Right ventricle myocardium inferior (tissue), 1 donor: ENCODE results near the gene NAA25. TPM values are rescaled to one million over a fixed set of nuclear protein-coding genes. Genes with fewer than 3 reads are reported as not detected.
"Not testable (repeated sequence)": the region's sequence is repeated elsewhere in the genome, so short reads cannot be mapped to it uniquely, and the experiment has no call there.

Experiments
- ATAC-seq: fragments of 200-7000 bp; cut with Tn5 transposase; one replicate; pipeline ENCODE4 v1.9.1; 2020; ENCODE audit warnings: mild to moderate bottlenecking, moderate library complexity
- DNase-seq: peaks from one replicate; pipeline ENCODE4 v3.0.0; 2021; ENCODE audit errors: missing footprints
- intact Hi-C: fragments of 100-400 bp; cut with DNase I; formaldehyde crosslinking; loops from one replicate; pipeline ENCODE4 v1.11.0; 2022
- microRNA-seq: library from miRNA; unstranded; fragments of <30 nt; microRNA quantifications from one replicate; pipeline ENCODE4 v1.2.0, GENCODE V29; 2020
- total RNA-seq: library from RNA; stranded (reverse); fragmentation: NEBNext Ultra II Directional; extraction: Animal tissue kit (Norgen Biotek cat#: 25700); gene quantifications from one replicate; pipeline ENCODE4 v1.2.1, GENCODE V29; 2021
- donor health status: DM: no; HTN: yes; CAD: no; lungs with severe emphysema.

The NAA25 gene
- total RNA-seq, 1 donor from 2014 or later: 18.0 TPM

GRCh38 chr12:111995782-111996480 lies 112.7 kb downstream of the NAA25 start:
- intact Hi-C loops: no loop called here
- no peak for ATAC-seq

DNA sequence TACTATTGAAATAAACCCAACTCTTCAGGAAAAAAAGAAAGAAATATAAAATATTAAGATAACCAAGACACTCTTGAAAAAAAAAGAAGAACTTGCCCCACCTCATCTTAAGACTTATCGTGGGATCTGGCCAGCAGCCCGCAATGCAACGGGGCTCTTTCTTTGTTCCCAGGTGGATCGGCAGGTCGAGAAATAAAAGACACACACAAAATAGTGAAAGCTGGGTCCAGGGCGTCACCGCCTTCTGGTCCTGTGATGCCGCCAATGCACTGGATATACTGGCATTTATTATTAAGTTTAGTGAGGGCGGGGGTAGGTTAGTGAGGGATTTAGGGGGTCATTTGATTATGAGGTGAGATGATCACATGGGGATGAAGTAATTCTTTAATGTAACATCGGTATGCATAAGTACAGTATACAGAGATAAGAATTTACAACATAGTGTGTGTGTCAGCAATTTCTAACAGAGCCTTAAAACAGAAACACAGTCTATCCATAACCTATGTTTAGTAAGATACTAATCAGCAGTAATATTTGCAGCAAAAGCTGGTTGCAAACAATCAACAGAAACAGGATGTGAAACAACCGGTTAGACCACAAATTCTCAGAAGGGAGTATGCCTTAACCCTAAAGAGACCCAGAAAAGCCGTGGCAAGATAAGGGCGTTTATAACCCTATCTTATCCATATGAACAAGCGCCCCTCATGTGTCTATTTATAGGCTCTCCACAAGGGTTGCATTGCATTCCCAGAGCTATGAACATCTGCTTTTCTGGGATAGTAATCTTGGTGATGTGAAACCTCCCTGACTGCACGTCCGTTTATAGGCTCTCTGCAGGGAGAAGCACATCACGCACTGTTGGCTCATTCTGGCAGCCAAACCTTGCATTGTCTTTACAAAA lies 114.1 kb downstream of the NAA25 start:
- DNase-seq, ATAC-seq, intact Hi-C loops: not testable (repeated sequence)

More at GRCh38 chr12:111995782-111996480, 112.7 kb downstream of the NAA25 start:
- no peak for DNase-seq

DNA sequence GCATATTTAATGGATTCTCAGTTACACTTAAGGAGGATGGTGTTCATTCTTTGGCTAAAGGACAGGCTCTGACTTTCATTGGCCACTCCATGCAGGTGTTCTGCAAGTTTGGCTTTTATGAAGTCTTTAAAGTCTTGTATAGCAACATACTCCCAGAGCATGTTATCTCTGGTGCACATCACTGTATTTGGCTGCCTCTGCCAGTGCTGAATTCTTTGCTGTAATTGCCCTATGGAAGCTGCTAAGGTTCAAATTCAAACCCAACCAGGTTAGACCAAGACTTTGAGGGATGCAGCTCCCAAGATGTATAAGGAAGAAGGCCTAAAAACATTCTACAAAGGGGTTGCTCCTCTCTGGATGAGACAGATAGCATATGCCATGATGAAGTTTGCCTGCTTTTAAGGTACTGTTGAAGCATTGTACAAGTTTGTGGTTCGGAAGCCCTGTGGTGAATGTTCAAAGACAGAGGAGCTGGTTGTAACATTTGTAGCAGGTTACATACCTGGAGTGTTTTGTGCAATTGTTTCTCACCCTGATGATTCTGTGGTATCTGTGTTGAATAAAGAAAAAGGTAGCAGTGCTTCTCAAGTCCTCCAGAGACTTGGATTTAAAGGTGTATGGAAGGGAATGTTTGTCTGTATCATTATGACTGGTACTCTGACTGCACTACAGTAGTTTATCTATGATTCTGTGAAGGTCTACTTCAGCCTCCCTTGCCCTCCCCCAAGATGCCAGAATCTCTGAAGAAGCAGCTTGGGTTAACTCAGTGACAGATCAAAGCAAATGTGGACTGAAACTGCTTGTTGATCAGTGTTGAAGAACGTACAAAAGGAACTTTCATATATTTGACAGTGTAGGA lies 115.1 kb downstream of the NAA25 start:
- no peak for DNase-seq
- ATAC-seq: no peak
- intact Hi-C loops: no loop called here

- intact Hi-C loops: no loop called here
- ATAC-seq (no peak), DNase-seq (no peak)
Measured at GRCh38 chr12:111992464-111992863, 116.1 kb downstream of the NAA25 start.

DNA sequence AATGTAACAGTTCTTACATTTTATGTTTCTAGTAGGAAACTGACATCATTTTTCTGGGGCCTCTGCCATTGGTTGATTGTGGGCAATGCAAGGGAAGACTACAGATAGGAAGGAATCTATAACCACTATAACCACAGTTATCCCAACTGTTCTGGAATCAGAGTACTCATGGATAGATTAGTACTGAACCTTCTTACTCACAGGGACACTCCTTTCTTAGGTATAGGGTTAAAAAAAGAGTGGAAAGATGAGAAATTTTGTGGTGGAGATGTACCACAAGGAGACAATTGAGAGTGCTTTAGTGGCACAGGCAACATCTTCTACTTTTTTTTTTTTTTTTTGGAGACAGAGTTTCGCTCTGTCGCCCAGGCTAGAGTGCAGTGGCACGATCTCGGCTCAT lies 116.6 kb downstream of the NAA25 start:
- intact Hi-C loops: no loop called here
- DNase-seq (no peak), ATAC-seq (no peak)

DNA sequence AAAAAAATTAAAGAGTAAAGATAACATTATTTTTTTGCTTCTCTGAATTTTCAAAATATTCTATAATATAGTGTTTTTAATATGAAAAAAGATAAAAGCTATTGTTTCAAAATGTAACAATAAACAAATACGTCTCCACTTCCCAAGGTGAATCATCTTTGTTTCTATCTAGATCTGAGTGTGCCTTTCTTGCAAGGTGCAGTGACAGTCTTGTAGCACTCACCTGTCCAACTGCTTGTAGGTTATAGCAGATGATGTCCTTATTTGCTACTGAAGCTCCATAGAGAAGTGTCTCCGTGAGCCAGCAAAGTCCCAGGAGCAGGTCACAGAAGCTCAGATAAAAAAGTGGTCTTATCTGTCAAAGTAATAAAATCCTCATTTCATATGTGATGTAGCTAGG lies 117.0 kb downstream of the NAA25 start:
- no peak for ATAC-seq
- no peak for DNase-seq
- intact Hi-C loops: no loop called here

GRCh38 chr12:111984820-111985219 lies 123.8 kb downstream of the NAA25 start:
- intact Hi-C loops: no loop called here
- no peak for ATAC-seq

DNA sequence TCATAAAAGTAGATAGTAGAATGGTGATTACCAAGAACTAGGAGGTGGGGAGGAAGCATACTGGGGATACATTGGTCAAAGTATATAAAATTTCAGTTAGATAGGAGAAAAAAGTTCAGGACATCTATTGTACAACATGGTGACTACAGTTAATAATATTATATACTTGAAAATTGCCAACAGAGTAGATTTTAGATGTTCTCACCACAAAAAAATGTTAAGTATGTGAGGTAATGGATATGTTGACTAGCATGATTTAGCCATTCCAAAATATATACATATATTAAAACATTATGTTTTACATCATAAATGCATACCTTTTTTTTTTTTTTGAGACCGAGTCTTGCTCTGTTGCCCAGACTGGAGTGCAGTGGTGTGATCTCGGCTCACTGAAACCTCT lies 126.6 kb downstream of the NAA25 start:
- intact Hi-C loops: no loop called here
- ATAC-seq: no peak
- no peak for DNase-seq

More at GRCh38 chr12:111984820-111985219, 123.8 kb downstream of the NAA25 start:
- DNase-seq: no peak

DNA sequence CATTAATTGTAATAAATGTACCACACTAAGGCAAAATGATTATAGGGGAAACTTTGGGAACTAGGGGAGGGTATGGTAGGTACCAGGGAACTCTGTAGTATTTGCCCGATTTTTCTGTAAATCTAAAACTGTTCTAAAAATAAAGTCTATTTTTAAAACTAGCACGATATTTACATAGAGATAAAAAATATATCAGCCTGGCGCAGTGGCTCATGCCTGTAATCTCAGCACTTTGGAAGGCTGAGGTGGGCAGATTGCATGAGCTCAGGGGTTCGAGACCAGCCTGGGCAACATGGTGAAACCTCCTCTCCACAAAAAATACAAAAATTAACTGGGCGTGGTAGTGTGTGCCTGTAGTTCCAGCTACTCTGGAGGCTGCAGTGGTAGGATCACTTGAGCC lies 128.0 kb downstream of the NAA25 start:
- no peak for ATAC-seq
- intact Hi-C loops: no loop called here
- no peak for DNase-seq

- intact Hi-C loops: no loop called here
- ATAC-seq (no peak), DNase-seq (no peak)
Measured at GRCh38 chr12:111978545-111978944, 130.0 kb downstream of the NAA25 start.

- DNase-seq (no peak), ATAC-seq (no peak)
- intact Hi-C loops: no loop called here
Measured at GRCh38 chr12:111976860-111977259, 131.7 kb downstream of the NAA25 start.

Small RNA genes lying within 50 kb of the gene (microRNA-seq; reads per million reads assigned to microRNA genes)
- not detected for gene MIR3657

Other genes with a start within 250 kb of the NAA25 start
- gene TMEM116, start 95.6 kb downstream of the NAA25 start, total RNA-seq: 40.0 TPM
- gene ERP29, start 95.4 kb downstream of the NAA25 start, total RNA-seq: 55.2 TPM
- gene TRAFD1, start 16.8 kb upstream of the NAA25 start, total RNA-seq: 20.7 TPM